Dedifferentiated amniotic fluid mesenchymal stem cell (primary cell): ENCODE results near the gene SMIM10.
A peak's percentile ranks its signal among the peaks of the same experiment; 100 is the strongest.
"Not testable (repeated sequence)": the region's sequence is repeated elsewhere in the genome, so short reads cannot be mapped to it uniquely, and the experiment has no call there.

Experiments used
- DNase-seq: peaks from one replicate; pipeline ENCODE4 v3.0.0-alpha.2; 2016; ENCODE audit errors: extremely low spot score

The SMIM10 gene

DNA sequence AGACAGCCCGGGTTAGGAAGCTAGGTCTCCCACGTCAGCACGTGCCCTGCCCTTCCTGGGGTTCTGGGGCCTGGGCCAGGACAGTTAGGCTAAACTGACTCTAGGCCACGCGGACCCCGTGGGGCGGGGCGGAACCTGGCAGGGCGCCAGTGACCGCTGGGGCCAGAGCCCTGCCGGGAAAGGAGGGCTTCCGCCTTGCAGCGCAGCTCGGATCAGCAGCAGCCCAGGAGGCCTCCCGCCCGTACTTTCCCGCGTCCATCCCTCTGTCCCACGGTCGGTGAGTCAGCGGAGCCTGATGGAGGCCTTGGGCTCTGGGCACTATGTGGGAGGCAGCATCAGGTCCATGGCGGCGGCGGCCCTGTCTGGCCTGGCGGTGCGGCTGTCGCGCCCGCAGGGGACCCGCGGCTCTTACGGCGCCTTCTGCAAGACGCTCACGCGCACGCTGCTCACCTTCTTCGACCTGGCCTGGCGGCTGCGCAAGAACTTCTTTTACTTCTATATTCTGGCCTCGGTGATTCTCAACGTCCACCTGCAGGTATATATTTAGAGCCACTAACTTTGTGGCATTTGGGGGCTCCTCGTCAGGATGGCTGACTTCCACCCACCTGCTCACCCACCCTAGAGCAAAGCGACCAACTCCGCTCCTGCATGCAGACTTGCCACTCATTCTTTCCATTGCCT is at the start of gene SMIM10:
SMIM10 (plus strand) TSS at position 191 of the 681 bp plus-strand sequence; CDS start at position 296, 105 bp downstream.
- DNase-seq, result no peak

DNA sequence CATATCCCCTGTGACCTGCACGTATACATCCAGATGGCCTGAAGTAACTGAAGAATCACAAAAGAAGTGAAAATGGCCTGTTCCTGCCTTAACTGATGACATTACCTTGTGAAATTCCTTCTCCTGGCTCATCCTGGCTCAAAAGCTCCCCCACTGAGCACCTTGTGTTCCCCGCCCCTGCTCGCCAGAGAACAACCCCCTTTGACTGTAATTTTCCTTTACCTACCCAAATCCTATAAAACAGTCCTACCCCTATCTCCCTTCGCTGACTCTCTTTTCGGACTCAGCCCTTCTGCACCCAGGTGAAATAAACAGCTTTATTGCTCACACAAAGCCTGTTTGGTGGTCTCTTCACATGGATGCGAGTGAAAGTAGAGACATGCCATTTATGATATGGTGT is 44.4 kb upstream of the SMIM10 start:
- not testable (repeated sequence) for DNase-seq

DNA sequence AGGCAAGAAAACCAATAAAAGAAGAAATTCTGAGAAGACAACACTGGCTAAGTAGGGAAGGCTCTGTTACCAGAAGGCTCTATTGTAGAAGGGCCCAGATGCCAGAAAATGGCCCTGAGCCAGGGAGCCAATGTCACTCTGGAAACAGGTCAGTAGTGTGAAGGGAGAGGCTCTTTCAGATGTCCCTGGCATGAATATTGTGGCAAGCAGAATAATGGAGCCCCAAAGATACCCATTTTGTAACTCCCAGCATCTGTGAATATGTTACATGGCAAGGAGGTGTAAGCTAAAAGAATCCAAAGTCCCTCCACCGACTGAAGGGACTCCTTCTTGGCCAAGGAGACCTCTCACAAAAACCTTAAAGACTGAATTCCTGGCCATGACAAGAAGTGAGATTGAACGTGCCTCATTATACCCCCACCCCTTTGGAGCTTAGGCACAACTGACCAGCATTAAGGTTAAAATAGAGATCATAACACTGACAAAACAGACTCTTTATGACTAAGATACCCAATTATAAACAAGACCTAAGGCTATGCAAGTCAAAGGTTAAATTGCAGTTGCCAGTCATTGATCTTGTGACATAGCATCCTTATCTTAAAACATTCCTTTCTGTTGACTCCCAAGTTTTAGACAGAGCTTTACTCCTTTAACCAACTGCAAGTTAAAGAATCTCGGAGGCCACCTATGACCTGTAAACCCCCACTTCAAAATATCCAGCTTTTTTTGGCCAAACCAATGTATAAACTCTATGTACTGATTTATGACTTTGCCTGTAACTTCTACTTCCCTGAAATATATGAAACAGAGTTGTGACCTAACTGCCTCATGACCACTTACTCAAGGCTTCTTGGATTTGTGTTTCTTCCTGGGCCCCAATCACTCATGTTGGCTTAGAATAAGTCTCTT is 42.2 kb upstream of the SMIM10 start:
- DNase-seq, result no peak

DNA sequence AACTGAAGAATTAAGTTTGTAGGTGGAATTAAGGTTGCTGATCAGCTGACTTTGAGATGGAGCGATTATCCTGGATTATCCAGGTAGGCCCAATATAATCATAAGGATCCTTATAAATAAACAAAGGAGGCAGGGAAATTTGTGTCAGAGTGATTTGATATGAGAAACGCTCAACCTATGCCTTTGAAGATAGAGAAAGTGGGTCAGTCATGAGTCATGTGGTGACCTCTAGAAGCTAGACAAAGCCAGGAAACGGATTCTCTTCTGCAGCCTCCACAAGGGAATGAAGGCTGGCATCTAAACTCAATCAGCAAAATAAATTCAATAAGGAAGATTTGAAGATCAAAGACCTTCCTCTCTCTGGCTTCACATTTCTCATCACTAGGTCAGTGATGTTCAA is 41.5 kb upstream of the SMIM10 start:
- no peak for DNase-seq

DNA sequence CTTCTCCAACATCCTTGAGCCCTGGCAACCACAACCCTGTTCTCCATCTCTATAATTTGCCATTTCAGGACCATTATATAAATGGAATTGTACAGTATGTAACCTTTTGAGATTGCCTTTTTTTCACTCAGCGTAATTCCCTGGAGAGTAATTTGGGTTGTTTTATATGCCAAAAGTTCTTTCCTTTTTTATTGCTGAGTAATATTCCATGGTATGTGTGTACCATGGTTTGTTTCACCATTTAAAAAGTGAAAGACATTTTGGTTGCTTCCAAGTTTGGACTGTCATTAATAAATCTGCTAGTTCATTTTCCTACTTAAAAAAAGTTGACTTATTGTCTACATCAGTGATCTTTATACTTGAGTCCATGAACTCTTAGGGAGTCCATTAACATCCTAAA is 33.0 kb upstream of the SMIM10 start:
- DNase-seq, result no peak

DNA sequence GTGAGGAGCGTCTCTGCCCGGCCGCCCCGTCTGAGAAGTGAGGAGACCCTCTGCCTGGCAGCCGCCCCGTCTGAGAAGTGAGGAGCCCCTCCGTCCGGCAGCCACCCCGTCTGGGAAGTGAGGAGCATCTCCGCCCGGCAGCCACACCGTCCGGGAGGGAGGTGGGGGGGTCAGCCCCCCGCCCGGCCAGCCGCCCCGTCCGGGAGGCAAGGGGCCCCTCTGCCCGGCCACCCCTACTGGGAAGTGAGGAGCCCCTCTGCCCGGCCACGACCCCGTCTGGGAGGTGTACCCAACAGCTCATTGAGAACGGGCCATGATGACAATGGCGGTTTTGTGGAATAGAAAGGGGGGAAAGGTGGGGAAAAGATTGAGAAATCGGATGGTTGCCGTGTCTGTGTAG is 30.4 kb upstream of the SMIM10 start:
- not testable (repeated sequence) for DNase-seq

DNA sequence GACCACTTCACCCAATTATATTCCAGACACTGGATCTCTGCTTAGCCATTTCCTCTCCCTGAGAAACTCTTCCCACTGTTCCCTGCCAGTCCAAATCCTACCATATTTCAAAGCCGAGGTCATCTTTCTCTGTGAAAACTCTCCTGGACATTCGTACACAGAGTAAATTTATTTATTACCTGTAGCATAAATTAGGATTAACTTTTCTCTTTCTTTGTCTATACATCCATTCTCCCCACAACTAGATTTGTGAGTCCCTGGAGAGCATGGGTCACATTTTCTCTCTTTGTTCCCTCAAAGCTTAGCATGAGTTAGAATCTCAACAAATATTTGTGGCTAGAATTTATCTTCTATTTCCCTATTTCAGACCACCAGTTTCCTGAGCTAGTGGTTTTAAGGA is 27.8 kb upstream of the SMIM10 start:
- no peak for DNase-seq

DNA sequence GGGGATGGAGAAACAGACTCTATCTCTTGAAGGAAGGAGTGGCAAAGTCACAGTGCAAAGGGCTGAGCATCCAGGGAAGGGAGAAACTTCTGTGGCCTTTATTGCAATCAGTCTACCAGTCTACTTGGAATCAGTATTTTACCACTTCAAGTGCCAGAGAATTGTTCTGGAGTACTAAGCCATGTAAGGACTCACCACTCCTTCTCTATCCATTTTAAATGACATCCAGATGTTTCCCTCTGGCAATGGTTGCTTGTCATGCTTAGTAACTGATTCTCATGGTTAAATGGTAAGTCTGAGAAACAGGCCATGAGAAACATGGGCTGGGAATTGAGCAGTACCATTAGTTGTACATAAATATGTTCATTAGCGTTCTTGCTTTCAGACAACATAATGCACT is 21.1 kb upstream of the SMIM10 start:
- no peak for DNase-seq

DNA sequence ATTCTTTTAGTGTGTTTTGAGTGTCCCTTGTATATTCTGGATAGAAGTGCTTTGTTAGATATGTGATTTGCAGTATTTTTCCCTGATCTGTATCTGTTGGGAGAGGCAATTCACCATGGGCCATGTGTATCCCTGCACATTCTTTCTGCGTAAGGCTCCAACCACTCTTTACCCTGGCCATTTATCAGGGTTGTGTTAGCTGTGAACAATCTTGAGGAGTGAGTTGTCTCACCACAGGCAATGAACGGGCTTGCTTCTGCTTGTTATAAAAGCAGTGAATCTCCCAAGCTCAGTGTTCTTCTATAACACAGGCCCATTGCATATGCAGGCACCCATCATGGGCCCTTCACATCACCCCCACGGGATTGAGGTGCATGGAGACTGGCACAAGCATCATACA is 18.9 kb upstream of the SMIM10 start:
- no peak for DNase-seq

DNA sequence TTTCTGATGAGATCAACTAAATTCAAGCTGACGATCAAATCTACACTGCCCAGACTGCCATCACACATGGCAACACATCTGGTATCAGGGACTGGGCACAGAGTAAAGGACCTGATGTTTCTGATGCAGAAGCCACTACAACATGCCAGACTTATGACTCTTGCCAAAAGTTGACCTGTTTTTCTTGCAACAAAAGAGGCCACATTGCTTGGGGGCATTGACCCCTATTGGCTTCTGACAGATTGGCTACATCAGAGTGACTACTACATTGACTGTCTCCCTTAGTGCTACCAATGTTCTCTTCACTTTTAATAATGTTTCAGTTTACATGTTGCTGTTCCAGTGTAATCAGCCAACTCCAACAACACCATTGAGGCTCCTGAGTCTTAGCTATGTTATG is 15.3 kb upstream of the SMIM10 start:
- no peak for DNase-seq

DNA sequence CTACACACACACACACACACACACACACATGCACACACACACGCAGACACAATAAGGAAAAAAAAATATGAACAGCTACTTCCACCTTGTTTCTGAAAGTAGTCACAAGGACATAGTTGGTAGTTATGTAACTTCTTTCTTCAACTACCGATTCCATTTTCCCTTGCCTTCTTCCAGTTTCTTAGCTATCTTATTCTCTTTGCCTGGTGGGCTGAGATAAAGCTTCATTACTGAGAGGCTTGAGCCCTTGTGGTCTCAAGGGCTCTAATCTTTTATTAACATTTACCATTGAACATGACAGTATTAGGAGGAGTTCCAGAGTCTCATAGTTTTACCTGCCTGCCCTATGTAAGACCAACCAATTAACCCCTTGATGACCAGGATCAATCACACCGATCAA is 8.9 kb upstream of the SMIM10 start:
- no peak for DNase-seq

DNA sequence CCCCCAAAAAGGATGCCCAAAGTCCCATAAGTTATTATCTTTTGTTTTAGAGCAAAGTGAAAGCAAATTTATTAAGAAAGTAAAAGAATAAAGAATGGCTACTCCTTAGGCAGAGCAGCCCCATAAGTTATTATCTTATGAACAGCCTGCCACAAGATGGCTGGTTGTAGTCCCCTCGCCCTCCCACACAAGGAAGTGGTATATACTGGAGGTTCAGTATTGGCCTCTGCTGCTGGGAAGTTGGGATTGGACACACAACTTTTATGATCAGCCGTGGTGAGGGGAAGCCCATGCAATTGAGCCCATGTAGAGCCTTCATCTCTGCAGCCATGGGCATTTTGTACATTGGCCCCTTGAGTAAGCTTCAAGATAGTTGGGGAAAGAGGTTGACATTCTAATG is 8.0 kb upstream of the SMIM10 start:
- no peak for DNase-seq

DNA sequence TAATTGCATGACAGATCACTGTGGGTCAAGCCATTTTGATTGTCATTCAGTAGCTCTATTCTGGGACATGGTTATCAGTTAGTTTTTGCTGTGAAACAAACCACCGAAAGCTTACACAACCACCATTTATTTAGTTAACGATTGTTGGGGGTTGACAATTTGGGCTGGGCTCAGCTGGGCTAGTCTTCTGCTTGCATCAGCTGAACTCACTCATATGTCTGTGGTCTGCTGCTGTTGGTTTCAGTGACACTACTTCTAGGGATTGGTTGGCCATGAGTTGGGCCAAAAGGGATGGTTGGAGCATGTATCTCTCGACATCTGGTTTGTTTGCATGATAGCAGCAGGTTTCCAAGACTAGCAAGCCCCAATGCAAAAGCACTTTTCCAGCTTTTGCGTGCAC is 5.3 kb upstream of the SMIM10 start:
- no peak for DNase-seq

DNA sequence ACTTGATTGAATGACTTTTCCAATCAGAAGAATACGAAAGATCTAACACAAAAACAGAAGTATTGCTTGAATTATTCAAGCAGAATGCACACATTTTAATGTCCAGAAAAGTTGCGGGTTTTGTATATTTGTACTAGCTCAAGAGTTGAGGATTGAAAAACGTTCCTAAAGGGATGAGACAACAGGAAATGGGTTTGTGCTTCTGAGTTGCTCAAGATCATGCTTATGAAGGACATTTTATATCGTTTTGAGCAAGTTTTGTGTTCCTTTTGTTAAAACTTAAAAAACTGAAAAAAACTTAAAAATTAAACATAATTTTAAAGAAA is 353 bp upstream of the SMIM10 start:
- DNase-seq, result no peak

DNA sequence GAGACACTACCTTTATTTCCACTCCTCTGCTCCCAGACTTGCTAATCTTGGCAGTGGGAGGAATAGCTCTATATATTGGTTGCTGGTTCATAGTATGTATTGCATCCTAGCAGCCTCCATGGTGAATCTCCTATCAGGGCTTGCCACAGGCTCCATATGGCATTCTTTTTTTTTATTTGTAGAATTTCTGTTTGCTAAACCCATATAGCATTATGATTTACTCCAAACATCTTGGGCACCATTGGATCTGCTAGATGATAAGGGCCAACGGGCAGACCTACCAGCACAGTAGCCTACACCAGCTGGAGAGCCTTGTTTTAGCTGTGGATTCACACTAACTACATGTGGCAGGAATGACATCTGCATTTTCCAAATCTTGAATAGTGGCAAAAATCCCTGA is 6.9 kb downstream of the SMIM10 start:
- no peak for DNase-seq

DNA sequence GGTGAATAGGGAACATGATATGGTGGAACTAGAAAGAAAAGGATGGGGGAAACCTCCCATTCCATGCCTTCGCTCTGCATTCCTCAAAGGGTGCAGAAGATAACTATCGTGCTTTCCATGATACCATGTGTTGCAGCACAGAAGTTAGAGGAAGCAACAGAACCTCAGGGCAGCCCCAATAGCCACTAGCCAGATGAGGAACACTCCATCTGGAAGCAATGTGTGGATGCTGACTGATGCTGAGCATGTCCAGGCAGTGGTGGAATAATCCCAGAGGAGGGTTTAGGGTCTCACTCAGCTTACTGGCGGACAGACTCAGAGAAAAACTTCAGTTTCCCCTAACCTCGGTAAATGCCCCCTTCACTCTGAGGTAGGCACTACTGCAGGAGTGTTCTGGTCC is 7.5 kb downstream of the SMIM10 start:
- DNase-seq, result no peak

DNA sequence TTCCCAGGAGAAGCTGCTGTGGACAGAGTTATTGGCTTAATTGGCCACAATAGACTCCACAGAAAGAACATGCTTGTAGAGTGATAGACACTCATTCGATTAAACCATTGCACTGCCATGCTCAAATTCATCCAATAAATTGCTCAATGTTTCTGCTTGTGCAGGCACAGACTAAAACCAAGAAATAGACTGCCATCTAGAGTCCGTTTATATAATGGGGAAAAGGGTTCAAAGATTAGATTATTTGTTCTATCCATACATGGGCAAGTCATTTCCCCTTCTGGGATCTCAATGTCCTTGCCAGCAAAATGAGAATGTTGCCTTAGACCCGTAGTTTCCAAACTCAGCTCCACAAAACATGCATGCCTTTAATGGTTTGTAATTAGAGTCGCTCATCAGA is 8.7 kb downstream of the SMIM10 start:
- DNase-seq, result peak; percentile 41

DNA sequence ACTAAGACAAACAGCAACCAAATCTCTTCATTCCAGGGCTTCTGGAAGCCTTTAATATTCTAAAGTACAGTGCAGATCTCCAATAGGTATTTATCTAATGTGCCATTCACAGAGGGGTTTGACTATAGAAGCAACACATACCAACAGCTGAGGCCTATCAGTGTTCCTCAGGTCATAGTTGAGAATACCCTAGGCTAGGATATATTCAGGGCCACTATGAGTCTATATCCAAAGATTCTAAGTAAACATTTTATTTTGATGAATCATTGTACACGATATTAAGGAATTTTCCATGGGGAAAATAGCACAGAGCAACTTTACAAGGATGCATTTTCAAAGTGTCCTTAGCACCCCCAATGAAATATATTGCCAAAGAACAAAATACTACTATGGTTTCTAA is 9.7 kb downstream of the SMIM10 start:
- DNase-seq, result no peak

DNA sequence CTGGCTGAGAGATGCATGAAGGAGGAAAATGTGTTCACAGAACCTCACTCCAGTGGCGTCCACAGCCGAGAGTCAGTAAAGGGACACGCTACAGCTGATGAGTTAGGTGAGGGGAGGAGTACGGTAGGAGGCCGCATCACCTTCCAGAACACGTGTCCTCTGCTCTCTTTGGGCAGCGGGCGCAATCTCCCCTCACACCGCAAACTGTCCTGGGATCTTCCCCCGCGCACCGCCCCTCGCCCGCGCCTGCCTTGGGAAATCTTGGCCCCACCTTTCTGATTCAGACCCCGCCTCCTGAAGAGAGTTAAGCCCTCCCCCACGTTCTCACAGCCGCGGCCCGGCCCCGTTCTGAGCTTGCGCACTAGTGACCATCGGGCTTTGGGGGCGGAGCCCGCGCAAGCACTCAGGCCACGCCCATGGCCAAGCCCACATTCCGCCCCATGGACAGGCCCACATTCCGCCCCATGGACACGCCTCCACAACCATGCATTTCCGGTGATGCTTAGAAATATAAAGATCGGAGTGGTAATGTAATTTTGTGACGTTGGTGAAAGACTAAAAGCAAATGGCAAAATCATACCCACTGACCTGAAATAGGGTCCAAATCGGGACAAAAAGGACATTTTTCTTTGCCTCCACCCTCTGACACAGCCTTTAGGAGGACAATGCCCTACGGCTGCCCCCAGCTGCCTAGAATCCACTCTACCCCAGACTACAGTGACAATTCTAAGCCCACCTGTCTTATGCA is 13.3 kb downstream of the SMIM10 start:
- DNase-seq, result peak; percentile 85

DNA sequence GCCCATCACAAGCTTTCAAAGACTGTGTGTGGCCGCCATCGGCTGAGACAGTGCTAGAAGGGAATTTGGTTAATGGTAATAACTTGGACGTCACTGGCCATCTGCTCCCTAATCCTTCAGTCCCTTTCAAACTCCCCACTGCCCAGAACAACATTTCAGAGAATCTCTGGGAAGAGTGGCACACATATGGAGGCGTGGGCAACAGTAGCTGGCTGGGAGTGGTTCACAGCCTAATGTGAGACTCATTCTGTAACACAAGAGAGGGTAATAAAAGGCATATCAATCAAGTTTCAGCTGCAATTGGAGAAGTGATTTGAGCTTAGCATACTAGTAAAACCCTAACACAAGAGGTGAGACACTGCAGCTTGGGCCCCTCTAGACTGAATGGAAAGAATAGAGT is 15.4 kb downstream of the SMIM10 start:
- no peak for DNase-seq

DNA sequence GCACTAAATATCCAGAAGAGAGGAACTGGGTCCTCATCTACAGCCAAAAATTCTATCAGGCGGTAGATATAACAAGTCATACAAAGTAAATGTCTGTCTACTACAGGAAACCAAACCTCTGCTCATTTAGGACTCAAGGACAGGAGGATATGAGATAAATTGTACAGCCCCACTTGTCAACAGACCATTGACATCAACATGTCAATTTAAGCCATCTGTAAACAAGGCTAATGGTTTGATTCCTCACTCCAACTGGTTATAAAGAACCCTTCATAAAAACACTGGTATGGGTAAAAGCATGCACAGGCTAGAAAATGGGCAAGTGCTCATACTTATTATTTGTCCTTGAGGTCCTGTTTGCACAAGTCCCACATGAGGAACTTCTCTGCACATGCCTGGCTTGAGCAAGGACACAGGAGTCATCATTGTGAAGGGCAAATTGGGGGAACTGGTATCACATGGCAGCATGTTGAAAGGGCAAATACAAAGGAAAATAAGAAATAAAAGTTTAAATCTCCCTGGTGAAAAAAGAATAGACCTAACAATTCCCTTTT is 18.3 kb downstream of the SMIM10 start:
- no peak for DNase-seq

DNA sequence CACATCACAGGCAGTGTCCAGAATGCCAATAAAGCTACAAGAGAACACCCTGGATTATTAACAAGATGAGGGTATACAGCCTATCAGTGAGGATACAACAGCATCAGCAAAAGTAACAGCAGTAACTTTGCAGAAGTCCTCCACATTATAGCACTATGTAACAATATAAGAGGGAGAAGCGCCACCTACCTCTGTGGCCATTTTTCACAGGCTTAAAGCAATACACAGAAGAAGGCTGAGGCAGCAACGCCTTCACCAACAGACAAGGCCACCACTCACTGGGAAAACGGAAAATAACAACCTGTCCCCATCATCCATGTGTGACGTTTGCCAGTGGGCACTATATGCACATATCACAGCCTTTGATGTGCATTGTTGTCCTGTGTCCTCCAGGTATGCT is 19.0 kb downstream of the SMIM10 start:
- DNase-seq, result no peak
